Activated B cell treated with CpG ODN at 0.5 μM for 24 hours (primary cell): ENCODE results near the gene PRMT3. TPM values are rescaled to one million over a fixed set of nuclear protein-coding genes. Genes with fewer than 3 reads are reported as not detected.
A peak's percentile ranks its signal among the peaks of the same experiment; 100 is the strongest.

Source experiments
- ATAC-seq: fragments of 200-7000 bp; cut with Tn5 transposase; one replicate; pipeline ENCODE4 v1.10.0; 2021; ENCODE audit warnings: low read depth, mild to moderate bottlenecking, moderate library complexity
- CTCF ChIA-PET: fragments of 350-600 bp; sonication (Branson Sonifier 250); formaldehyde crosslinking; loops from one replicate; lab custom pipeline; 2021; ENCODE audit warnings: antibody characterized with exemption; lab: Charles Lee
- POLR2A ChIA-PET: fragments of 350-600 bp; sonication (Branson Sonifier 250); formaldehyde crosslinking; loops from one replicate; lab custom pipeline; 2021; ENCODE audit warnings: antibody characterized with exemption; lab: Charles Lee
- DNase-seq: peaks from one replicate; pipeline ENCODE4 v3.0.0; 2022
- H3K27ac Mint-ChIP-seq: one replicate; pipeline ENCODE4 v1.8.0; 2020; ENCODE audit warnings: mixed read lengths
- H3K27me3 Mint-ChIP-seq: one replicate; pipeline ENCODE4 v1.8.0; 2021; ENCODE audit warnings: mixed read lengths
- H3K36me3 Mint-ChIP-seq: one replicate; pipeline ENCODE4 v1.8.0; 2021; ENCODE audit warnings: low read depth, mixed read lengths
- H3K4me1 Mint-ChIP-seq: one replicate; pipeline ENCODE4 v1.8.0; 2021; ENCODE audit warnings: mixed read lengths
- H3K4me3 Mint-ChIP-seq: one replicate; pipeline ENCODE4 v1.8.0; 2020; ENCODE audit warnings: mild to moderate bottlenecking, mixed read lengths
- H3K9me3 Mint-ChIP-seq: one replicate; pipeline ENCODE4 v1.8.0; 2020; ENCODE audit warnings: mixed read lengths
- intact Hi-C: fragments of 100-400 bp; cut with micrococcal nuclease; formaldehyde crosslinking; loops from one replicate; pipeline ENCODE4 v1.15.1; 2024
- total RNA-seq: library from RNA; stranded (reverse); gene quantifications from 2 replicates; pipeline ENCODE4 v1.2.3, GENCODE V29; 2022
- TF ChIP-seq, protein P1 (sequence below): fragments of 200-600 bp; IDR thresholded peaks from one replicate; pipeline ENCODE4 v1.8.0; 2022; ENCODE audit warnings: antibody characterized with exemption, mild to moderate bottlenecking

Gene PRMT3
- total RNA-seq, 1 donor from 2014 or later, result 24.9 TPM

DNA sequence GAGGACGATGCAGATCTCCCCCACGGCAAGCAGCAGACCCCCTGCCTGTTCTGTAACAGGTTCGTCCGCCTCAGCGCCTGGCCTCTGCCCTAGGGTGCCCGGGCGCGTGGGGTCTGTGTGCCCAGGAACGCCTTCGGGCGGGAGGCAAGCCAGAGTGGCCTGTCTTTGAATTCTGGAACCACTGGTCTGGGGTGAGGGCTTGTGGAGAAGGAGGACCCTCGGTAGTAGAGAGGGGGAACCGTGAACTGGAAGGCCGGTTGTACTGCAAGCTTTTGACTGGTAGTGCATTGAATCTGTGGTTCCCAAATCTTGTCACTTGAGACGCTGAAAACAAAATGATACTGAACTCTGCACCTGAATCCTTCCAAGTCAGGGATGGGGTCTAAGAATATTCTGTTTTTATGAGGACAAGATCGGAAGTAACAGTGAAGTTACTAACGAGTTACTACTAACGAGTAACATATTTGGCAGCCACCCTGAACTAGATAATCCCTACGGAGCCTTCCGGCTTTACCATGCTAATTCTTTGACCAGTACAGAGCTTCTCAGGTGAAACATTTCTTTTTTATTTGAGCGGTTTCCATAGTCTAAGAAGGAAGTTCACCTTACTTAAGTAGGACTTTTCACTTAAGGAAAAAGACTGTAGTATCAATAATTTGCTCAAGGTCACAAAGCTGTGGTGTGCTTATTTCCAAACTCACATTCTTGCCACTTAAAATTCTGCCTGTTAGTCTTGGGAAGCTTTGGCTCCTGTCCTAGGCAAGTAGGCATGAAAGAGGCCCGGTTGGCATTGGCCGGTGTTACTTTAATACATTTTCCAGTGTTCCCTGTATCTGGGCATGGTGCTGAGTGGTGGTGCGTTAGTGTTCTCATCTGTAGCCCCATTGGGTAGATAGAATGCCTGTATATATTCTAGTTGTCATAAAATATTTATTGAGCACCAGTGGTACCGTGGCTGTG, 860 bp downstream of the PRMT3 start:
- CTCF ChIA-PET, result interaction anchor here (1.0 kb wide), 1 partner anchor 8 kb away, joined by 4 read pairs; no protein-coding TSS in a partner anchor
- TF ChIP-seq, protein P1, sequence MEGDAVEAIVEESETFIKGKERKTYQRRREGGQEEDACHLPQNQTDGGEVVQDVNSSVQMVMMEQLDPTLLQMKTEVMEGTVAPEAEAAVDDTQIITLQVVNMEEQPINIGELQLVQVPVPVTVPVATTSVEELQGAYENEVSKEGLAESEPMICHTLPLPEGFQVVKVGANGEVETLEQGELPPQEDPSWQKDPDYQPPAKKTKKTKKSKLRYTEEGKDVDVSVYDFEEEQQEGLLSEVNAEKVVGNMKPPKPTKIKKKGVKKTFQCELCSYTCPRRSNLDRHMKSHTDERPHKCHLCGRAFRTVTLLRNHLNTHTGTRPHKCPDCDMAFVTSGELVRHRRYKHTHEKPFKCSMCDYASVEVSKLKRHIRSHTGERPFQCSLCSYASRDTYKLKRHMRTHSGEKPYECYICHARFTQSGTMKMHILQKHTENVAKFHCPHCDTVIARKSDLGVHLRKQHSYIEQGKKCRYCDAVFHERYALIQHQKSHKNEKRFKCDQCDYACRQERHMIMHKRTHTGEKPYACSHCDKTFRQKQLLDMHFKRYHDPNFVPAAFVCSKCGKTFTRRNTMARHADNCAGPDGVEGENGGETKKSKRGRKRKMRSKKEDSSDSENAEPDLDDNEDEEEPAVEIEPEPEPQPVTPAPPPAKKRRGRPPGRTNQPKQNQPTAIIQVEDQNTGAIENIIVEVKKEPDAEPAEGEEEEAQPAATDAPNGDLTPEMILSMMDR, result no peak
- H3K27ac Mint-ChIP-seq, result peak overlapping the region; percentile 100
- ATAC-seq, result no peak
- H3K4me3 Mint-ChIP-seq, result peak overlapping the region; percentile 97
- POLR2A ChIA-PET, result interaction anchor here (1.5 to 3.1 kb wide), 2 partner anchors 21 to 25 kb away, joined by 4 to 22 read pairs; partner anchors contain the start of gene HTATIP2
- no peaks in the 10 kb centered on the region for H3K27me3 Mint-ChIP-seq
- H3K36me3 Mint-ChIP-seq, result peaks cover 32% of the 10 kb centered on the region
- no peaks in the 10 kb centered on the region for H3K9me3 Mint-ChIP-seq
- intact Hi-C loops, result loop anchor here (10.0 kb wide), 1 partner anchor 1274 kb away; the partner anchor contains the start of gene ZDHHC13
- DNase-seq, result no peak
- H3K4me1 Mint-ChIP-seq, result peaks cover 28% of the 10 kb centered on the region

- H3K9me3 Mint-ChIP-seq, result no peaks in the 10 kb centered on the region
- H3K27me3 Mint-ChIP-seq, result no peaks in the 10 kb centered on the region
- DNase-seq, result no peak
- ChIA-PET POLR2A (no interaction called here), CTCF (interaction anchor here (1.1 to 1.5 kb wide), 4 partner anchors 9 to 36 kb away, joined by 3 to 4 read pairs (median 4); no protein-coding TSS in a partner anchor)
- intact Hi-C loops, result loop anchor here (1.0 kb wide), 1 partner anchor 10 kb away; the partner anchor contains the start of gene PRMT3
- H3K36me3 Mint-ChIP-seq, result peaks cover 64% of the 10 kb centered on the region
- H3K4me1 Mint-ChIP-seq, result peaks cover 4% of the 10 kb centered on the region
- no peak overlapping the region for H3K27ac Mint-ChIP-seq
- H3K4me3 Mint-ChIP-seq, result no peak overlapping the region
- peak; percentile 50 for ATAC-seq
- TF ChIP-seq, protein P1, result no peak
Measured at GRCh38 chr11:20397281-20397680, 9.8 kb downstream of the PRMT3 start.

- Mint-ChIP-seq H3K4me3 (no peak overlapping the region), H3K27ac (no peak overlapping the region), H3K27me3 (no peaks in the 10 kb centered on the region), H3K9me3 (no peaks in the 10 kb centered on the region), H3K36me3 (peaks cover 64% of the 10 kb centered on the region), H3K4me1 (peaks cover 4% of the 10 kb centered on the region)
- intact Hi-C loops, result no loop called here
- TF ChIP-seq, protein P1, result no peak
- DNase-seq (no peak), ATAC-seq (no peak)
- ChIA-PET CTCF (no interaction called here), POLR2A (no interaction called here)
Measured at GRCh38 chr11:20399498-20399897, 12.0 kb downstream of the PRMT3 start.

GRCh38 chr11:20403059-20403458, 15.5 kb downstream of the PRMT3 start:
- no peaks in the 10 kb centered on the region for H3K4me1 Mint-ChIP-seq
- TF ChIP-seq, protein P1, result no peak
- peaks cover 67% of the 10 kb centered on the region for H3K36me3 Mint-ChIP-seq
- H3K9me3 Mint-ChIP-seq, result no peaks in the 10 kb centered on the region
- intact Hi-C loops, result no loop called here
- DNase-seq (no peak), ATAC-seq (no peak)
- no peaks in the 10 kb centered on the region for H3K27me3 Mint-ChIP-seq
- CTCF ChIA-PET, result interaction anchor here (1.3 kb wide), 1 partner anchor 16 kb away, joined by 3 read pairs; the partner anchor contains the start of gene PRMT3
- no peak overlapping the region for H3K27ac Mint-ChIP-seq
- POLR2A ChIA-PET, result no interaction called here
- H3K4me3 Mint-ChIP-seq, result no peak overlapping the region

DNA sequence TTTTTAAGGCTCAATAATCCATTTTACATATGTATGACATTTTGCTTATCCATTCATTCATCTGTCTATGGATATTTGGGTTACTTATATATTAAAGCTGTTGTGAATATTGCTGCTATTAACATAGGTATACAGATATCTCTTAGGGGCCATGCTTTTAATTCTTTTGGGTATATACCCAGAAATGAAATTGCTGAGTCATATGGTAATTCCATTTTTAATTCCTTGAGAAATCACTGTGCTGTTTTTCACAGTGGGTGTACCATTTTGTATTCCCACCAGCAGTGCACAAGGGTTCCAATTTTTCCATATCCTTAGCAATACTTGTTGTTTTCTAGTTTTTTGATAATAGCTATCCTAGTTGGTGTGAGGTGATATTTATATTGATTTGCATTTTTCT, 19.0 kb downstream of the PRMT3 start:
- intact Hi-C loops, result no loop called here
- DNase-seq, result no peak
- TF ChIP-seq, protein P1, result no peak
- no peaks in the 10 kb centered on the region for H3K27me3 Mint-ChIP-seq
- H3K36me3 Mint-ChIP-seq, result peaks cover 66% of the 10 kb centered on the region
- no peaks in the 10 kb centered on the region for H3K4me1 Mint-ChIP-seq
- no peaks in the 10 kb centered on the region for H3K9me3 Mint-ChIP-seq
- CTCF ChIA-PET, result no interaction called here
- no peak overlapping the region for H3K4me3 Mint-ChIP-seq
- no peak for ATAC-seq
- POLR2A ChIA-PET, result no interaction called here
- H3K27ac Mint-ChIP-seq, result no peak overlapping the region
